Type B pancreatic cell (in vitro differentiated cells): ENCODE results near the gene DMXL2. TPM values are rescaled to one million over a fixed set of nuclear protein-coding genes. Genes with fewer than 3 reads are reported as not detected.
"Not testable (repeated sequence)": the region's sequence is repeated elsewhere in the genome, so short reads cannot be mapped to it uniquely, and the experiment has no call there.

Experiments
- DNase-seq: peaks from one replicate; pipeline ENCODE4 v3.0.0; 2021; ENCODE audit warnings: mixed read lengths; ENCODE audit not compliant: unreplicated experiment; ENCODE audit errors: extremely low spot score
- H3K27ac Mint-ChIP-seq: 2 replicates; pipeline ENCODE4 v1.8.0; 2021; ENCODE audit warnings: mild to moderate bottlenecking, mixed read lengths
- H3K27me3 Mint-ChIP-seq: 2 replicates; pipeline ENCODE4 v1.8.0; 2021; ENCODE audit warnings: mixed read lengths
- H3K36me3 Mint-ChIP-seq: 2 replicates; pipeline ENCODE4 v1.8.0; 2021; ENCODE audit warnings: mixed read lengths
- H3K4me1 Mint-ChIP-seq: one replicate; pipeline ENCODE4 v1.8.0; 2021; ENCODE audit warnings: mixed read lengths; ENCODE audit not compliant: unreplicated experiment
- H3K4me3 Mint-ChIP-seq: 2 replicates; pipeline ENCODE4 v1.8.0; 2021; ENCODE audit warnings: mild to moderate bottlenecking, mixed read lengths
- H3K9me3 Mint-ChIP-seq: 2 replicates; pipeline ENCODE4 v1.8.0; 2021; ENCODE audit warnings: mixed read lengths
- CTCF ChIP-seq: fragments of 200-600 bp; sonication (generic); conservative IDR thresholded peaks from 2 replicates; pipeline ENCODE4 v1.5.0; 2021; ENCODE audit warnings: antibody characterized with exemption, mild to moderate bottlenecking
- total RNA-seq: library from RNA; stranded (reverse); gene quantifications from 2 replicates; pipeline ENCODE4 v1.2.1, GENCODE V29; 2021; ENCODE audit warnings: low replicate concordance

Gene DMXL2
- total RNA-seq, 1 donor from 2014 or later: 34.3 TPM

- Mint-ChIP-seq H3K9me3 (no peaks in the 10 kb centered on the region), H3K27ac (no peak overlapping the region), H3K36me3 (peaks cover 44% of the 10 kb centered on the region), H3K4me1 (peaks cover 8% of the 10 kb centered on the region), H3K4me3 (no peak overlapping the region), H3K27me3 (no peaks in the 10 kb centered on the region)
- TF ChIP-seq CTCF: no peak
- DNase-seq: no peak
Observed at GRCh38 chr15:51447855-51448621, 174.5 kb downstream of the DMXL2 start.

- not testable (repeated sequence) for H3K27ac Mint-ChIP-seq, H3K4me3 Mint-ChIP-seq, DNase-seq, H3K9me3 Mint-ChIP-seq, H3K4me1 Mint-ChIP-seq, H3K27me3 Mint-ChIP-seq
- H3K36me3 Mint-ChIP-seq: peaks cover 41% of the 10 kb centered on the region
Observed at GRCh38 chr15:51446029-51446744, 176.4 kb downstream of the DMXL2 start.

GRCh38 chr15:51444807-51445206 is 177.8 kb downstream of the DMXL2 start:
- no peaks in the 10 kb centered on the region for H3K4me1 Mint-ChIP-seq
- no peak overlapping the region for H3K27ac Mint-ChIP-seq
- H3K27me3 Mint-ChIP-seq: no peaks in the 10 kb centered on the region
- H3K4me3 Mint-ChIP-seq: no peak overlapping the region
- H3K9me3 Mint-ChIP-seq: no peaks in the 10 kb centered on the region
- no peak for DNase-seq
- H3K36me3 Mint-ChIP-seq: peaks cover 35% of the 10 kb centered on the region
- no peak for TF ChIP-seq CTCF

GRCh38 chr15:51444112-51444511 is 178.5 kb downstream of the DMXL2 start:
- Mint-ChIP-seq H3K4me1 (no peaks in the 10 kb centered on the region), H3K4me3 (no peak overlapping the region), H3K27ac (no peak overlapping the region), H3K36me3 (peaks cover 30% of the 10 kb centered on the region), H3K27me3 (no peaks in the 10 kb centered on the region), H3K9me3 (no peaks in the 10 kb centered on the region)
- no peak for DNase-seq
- no peak for TF ChIP-seq CTCF

- TF ChIP-seq CTCF: no peak
- H3K4me1 Mint-ChIP-seq: no peaks in the 10 kb centered on the region
- no peak overlapping the region for H3K4me3 Mint-ChIP-seq
- no peak for DNase-seq
- no peaks in the 10 kb centered on the region for H3K27me3 Mint-ChIP-seq
- peaks cover 28% of the 10 kb centered on the region for H3K36me3 Mint-ChIP-seq
- H3K27ac Mint-ChIP-seq: no peak overlapping the region
- H3K9me3 Mint-ChIP-seq: peaks cover 3% of the 10 kb centered on the region
Observed at GRCh38 chr15:51443282-51443914, 179.2 kb downstream of the DMXL2 start.

- TF ChIP-seq CTCF: no peak
- Mint-ChIP-seq H3K36me3 (no peaks in the 10 kb centered on the region), H3K4me1 (no peaks in the 10 kb centered on the region), H3K4me3 (no peak overlapping the region), H3K27me3 (peaks cover 3% of the 10 kb centered on the region), H3K9me3 (peaks cover 4% of the 10 kb centered on the region), H3K27ac (no peak overlapping the region)
- no peak for DNase-seq
Observed at GRCh38 chr15:51438526-51438925, 184.0 kb downstream of the DMXL2 start.
